GM12878 (cell line): Measurements from ENCODE around the gene NBEA. TPM values are rescaled to one million over a fixed set of nuclear protein-coding genes. Genes with fewer than 3 reads are reported as not detected.

Source experiments
- RELA ChIP-seq: fragments of 450-650 bp; IDR thresholded peaks from 2 replicates; pipeline ENCODE4 v1.8.0; 2014; ENCODE audit warnings: borderline replicate concordance; ENCODE audit not compliant: partially characterized antibody
- polyA plus RNA-seq, 11 experiments: library from polyadenylated mRNA; depleted of rRNA in 4 of 11; unstranded in 6 of 11; stranded (reverse) in 5 of 11; fragments of >200 nt; fragmentation: Nextera tagmentation in 4 of 11; fragmentation: Illumina TruSeq in 1 of 11; extraction: Ambion mirVana in 4 of 11; extraction: Trizol in 1 of 11; gene quantifications; 1 replicate in 1 of 11; 2 replicates in 10 of 11; pipeline versions ENCODE4 v1.2.1 to v1.2.3, GENCODE V29; 2011 to 2016; ENCODE audit warnings: inconsistent platforms in 2 of 11, missing spikeins in 2 of 11, low read depth in 1 of 11
- total RNA-seq, 4 experiments: library from RNA; depleted of rRNA in 3 of 4; stranded (reverse); fragments of >200 nt in 3 of 4; fragmentation: Illumina TruSeq in 1 of 4; extraction: Trizol in 1 of 4; gene quantifications; 2 replicates each; pipeline versions ENCODE4 v1.2.1 to v1.2.3, GENCODE V29; 2013 to 2021
- TF ChIP-seq, protein P1 (sequence below): fragments of 450-650 bp; formaldehyde crosslinking; IDR thresholded peaks from 2 replicates; pipeline ENCODE4 v1.4.0; 2022; ENCODE audit warnings: mild to moderate bottlenecking, moderate library complexity
- TF ChIP-seq, protein P2 (sequence below): fragments of 450-650 bp; IDR thresholded peaks from 2 replicates; pipeline ENCODE4 v1.6.1; 2016; ENCODE audit warnings: mild to moderate bottlenecking
- TF ChIP-seq, protein P3 (sequence below): fragments of 450-650 bp; IDR thresholded peaks from 2 replicates; pipeline ENCODE4 v1.6.1; 2016; ENCODE audit warnings: mild to moderate bottlenecking, moderate library complexity, borderline replicate concordance

The NBEA gene
- total and polyA plus RNA-seq, 10 of the 15 experiments (the other 5 are each of a cell fraction or from before 2014, with no cell fraction given), result 0.23 to 3.6 (median 0.55) TPM

DNA sequence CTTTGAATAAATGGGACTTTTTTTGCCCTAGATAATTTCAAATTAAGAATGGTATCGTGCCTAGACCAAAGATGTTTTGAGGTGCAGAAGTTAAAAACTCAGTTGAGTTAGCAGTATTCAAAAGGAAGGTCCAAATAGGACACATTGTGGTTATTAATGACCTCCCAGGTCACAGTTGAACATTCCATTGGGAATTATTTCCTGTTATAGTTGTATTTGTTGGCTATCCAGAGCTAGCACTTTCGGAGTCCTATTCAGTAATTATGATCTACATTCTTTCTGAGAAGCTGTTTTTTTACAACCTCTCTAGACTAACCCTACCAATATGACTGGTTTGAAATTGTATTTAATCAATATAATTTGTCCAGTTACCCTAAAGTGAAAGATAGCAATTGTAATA lies 450.7 kb downstream of the NBEA start (continued):
- TF ChIP-seq, protein P1, sequence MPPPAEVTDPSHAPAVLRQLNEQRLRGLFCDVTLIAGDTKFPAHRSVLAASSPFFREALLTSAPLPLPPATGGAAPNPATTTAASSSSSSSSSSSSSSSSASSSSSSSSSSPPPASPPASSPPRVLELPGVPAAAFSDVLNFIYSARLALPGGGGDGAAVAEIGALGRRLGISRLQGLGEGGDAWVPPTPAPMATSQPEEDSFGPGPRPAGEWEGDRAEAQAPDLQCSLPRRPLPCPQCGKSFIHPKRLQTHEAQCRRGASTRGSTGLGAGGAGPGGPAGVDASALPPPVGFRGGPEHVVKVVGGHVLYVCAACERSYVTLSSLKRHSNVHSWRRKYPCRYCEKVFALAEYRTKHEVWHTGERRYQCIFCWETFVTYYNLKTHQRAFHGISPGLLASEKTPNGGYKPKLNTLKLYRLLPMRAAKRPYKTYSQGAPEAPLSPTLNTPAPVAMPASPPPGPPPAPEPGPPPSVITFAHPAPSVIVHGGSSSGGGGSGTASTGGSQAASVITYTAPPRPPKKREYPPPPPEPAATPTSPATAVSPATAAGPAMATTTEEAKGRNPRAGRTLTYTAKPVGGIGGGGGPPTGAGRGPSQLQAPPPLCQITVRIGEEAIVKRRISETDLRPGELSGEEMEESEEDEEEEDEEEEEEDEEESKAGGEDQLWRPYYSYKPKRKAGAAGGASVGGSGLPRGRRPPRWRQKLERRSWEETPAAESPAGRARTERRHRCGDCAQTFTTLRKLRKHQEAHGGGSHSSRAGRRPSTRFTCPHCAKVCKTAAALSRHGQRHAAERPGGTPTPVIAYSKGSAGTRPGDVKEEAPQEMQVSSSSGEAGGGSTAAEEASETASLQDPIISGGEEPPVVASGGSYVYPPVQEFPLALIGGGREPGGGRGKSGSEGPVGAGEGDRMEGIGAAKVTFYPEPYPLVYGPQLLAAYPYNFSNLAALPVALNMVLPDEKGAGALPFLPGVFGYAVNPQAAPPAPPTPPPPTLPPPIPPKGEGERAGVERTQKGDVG (CRISPR knock-in tag), result no peak
- TF ChIP-seq, protein P2, sequence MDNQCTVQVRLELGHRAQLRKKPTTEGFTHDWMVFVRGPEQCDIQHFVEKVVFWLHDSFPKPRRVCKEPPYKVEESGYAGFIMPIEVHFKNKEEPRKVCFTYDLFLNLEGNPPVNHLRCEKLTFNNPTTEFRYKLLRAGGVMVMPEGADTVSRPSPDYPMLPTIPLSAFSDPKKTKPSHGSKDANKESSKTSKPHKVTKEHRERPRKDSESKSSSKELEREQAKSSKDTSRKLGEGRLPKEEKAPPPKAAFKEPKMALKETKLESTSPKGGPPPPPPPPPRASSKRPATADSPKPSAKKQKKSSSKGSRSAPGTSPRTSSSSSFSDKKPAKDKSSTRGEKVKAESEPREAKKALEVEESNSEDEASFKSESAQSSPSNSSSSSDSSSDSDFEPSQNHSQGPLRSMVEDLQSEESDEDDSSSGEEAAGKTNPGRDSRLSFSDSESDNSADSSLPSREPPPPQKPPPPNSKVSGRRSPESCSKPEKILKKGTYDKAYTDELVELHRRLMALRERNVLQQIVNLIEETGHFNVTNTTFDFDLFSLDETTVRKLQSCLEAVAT, result no peak
- TF ChIP-seq, protein P3, sequence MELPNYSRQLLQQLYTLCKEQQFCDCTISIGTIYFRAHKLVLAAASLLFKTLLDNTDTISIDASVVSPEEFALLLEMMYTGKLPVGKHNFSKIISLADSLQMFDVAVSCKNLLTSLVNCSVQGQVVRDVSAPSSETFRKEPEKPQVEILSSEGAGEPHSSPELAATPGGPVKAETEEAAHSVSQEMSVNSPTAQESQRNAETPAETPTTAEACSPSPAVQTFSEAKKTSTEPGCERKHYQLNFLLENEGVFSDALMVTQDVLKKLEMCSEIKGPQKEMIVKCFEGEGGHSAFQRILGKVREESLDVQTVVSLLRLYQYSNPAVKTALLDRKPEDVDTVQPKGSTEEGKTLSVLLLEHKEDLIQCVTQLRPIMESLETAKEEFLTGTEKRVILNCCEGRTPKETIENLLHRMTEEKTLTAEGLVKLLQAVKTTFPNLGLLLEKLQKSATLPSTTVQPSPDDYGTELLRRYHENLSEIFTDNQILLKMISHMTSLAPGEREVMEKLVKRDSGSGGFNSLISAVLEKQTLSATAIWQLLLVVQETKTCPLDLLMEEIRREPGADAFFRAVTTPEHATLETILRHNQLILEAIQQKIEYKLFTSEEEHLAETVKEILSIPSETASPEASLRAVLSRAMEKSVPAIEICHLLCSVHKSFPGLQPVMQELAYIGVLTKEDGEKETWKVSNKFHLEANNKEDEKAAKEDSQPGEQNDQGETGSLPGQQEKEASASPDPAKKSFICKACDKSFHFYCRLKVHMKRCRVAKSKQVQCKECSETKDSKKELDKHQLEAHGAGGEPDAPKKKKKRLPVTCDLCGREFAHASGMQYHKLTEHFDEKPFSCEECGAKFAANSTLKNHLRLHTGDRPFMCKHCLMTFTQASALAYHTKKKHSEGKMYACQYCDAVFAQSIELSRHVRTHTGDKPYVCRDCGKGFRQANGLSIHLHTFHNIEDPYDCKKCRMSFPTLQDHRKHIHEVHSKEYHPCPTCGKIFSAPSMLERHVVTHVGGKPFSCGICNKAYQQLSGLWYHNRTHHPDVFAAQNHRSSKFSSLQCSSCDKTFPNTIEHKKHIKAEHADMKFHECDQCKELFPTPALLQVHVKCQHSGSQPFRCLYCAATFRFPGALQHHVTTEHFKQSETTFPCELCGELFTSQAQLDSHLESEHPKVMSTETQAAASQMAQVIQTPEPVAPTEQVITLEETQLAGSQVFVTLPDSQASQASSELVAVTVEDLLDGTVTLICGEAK, result no peak
- no peak for TF ChIP-seq RELA
- TF ChIP-seq, all 136 proteins: peak for 0
